ENCODE measurements around the gene FHIT. TPM values are rescaled to one million over a fixed set of nuclear protein-coding genes. Genes with fewer than 3 reads are reported as not detected.
"Not testable (repeated sequence)": the region's sequence is repeated elsewhere in the genome, so short reads cannot be mapped to it uniquely, and the experiment has no call there.

Gene FHIT
- polyA plus RNA-seq, 1 of the 3 experiments (the other 2 are of a cell fraction), result 0.41 TPM

DNA sequence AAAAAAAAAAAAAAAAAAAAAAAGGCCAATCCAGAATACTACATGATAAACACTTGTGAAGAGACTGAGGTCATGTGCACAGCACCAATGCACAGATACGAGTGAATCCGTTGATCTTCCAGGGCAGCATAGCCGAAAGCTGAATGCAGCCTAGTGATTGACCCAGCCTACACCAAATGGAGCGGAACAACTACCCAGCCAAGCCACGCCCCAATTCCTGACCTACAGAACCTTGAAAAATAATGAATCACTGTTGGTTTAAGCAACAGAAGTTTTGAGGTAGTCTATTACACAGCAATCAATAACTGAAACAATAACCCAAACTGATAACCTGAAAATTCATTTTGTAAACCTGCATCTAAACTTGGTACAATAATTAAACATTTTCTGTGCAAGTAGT lies 361.0 kb downstream of the FHIT start (continued):
- TF ChIP-seq SMC3 (IDR thresholded peaks at IDR 0.05; ENCODE audit: low read depth, low read length) (no peak), TCF12 (IDR thresholded peaks at IDR 0.05) (no peak), RCOR1 (IDR thresholded peaks at IDR 0.05; ENCODE audit: low read length) (no peak)
- TF ChIP-seq, protein P1, sequence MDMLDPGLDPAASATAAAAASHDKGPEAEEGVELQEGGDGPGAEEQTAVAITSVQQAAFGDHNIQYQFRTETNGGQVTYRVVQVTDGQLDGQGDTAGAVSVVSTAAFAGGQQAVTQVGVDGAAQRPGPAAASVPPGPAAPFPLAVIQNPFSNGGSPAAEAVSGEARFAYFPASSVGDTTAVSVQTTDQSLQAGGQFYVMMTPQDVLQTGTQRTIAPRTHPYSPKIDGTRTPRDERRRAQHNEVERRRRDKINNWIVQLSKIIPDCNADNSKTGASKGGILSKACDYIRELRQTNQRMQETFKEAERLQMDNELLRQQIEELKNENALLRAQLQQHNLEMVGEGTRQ (IDR thresholded peaks at IDR 0.05; ENCODE audit: borderline replicate concordance, low read depth, low read length), result no peak
- TF ChIP-seq, protein P2, sequence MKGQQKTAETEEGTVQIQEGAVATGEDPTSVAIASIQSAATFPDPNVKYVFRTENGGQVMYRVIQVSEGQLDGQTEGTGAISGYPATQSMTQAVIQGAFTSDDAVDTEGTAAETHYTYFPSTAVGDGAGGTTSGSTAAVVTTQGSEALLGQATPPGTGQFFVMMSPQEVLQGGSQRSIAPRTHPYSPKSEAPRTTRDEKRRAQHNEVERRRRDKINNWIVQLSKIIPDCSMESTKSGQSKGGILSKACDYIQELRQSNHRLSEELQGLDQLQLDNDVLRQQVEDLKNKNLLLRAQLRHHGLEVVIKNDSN (IDR thresholded peaks at IDR 0.05; ENCODE audit: borderline replicate concordance, low read depth), result no peak

DNA sequence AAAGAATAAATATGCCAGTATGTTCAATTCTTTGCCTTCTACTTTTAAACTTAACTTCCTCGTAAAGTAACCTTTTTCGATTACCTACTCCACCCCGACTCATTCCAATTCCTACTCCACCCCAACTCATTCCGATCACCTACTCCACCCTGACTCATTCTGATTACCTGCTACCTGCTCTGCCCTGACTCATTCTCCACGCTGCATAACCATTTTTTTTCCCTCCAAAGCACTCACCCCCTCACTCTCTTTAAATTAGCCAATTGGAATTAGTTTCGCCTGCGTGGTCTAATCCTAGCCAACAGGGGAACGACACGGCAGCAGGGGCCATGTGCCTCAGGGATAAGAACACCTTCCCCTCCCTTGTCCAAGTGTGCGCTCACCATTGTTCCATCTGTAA lies 362.3 kb downstream of the FHIT start:
- H3K4me3 ChIP-seq (ENCODE audit: low read depth in 2 of 2, low read length in 1 of 2); H3K9me2 ChIP-seq; H3K4me2 ChIP-seq; H3K27me3 ChIP-seq (ENCODE audit: insufficient read depth); CTCF ChIA-PET; H3K27ac ChIP-seq (ENCODE audit: low read depth in 2 of 2, low read length in 1 of 2); H4K20me1 ChIP-seq (ENCODE audit: insufficient read depth); H3K9ac ChIP-seq; H3F3A ChIP-seq (replicated peaks; ENCODE audit: insufficient read depth); POLR2A ChIA-PET; H2AFZ ChIP-seq (ENCODE audit: low read depth); H3K4me1 ChIP-seq (ENCODE audit: control insufficient read depth in 1 of 2, insufficient read depth in 2 of 2, low read depth in 1 of 2, low read length in 1 of 2); H3K79me2 ChIP-seq (ENCODE audit: insufficient read depth); DNase-seq; H3K36me3 ChIP-seq (replicated peaks in 1 of 2; ENCODE audit: control insufficient read depth in 1 of 2, insufficient read depth in 2 of 2, low read length in 1 of 2); H3K9me3 ChIP-seq: not testable (repeated sequence)
- WGBS (ENCODE audit: low lambda C conversion rate), result 79% methylated on average over 10 of the region's 10 CpGs

DNA sequence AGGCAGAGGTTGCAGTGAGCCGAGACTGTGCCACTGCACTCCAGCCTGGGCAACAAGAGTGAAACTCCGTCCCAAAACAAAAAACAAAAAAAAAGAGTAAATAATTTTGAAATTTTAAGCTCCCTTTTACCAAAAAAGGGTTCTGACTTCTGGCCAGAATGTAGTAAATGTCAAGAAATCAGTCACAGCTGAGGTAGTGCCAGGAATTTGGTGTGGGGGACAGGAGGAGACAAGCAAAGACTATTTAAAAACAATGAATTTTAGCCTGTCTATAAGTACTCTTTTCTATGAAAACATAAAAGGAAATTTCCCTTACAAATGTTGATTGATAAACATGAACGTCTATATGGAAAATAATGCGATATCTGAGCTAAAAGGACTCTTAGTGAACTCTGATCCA lies 363.7 kb downstream of the FHIT start:
- TF ChIP-seq NFIC (IDR thresholded peaks at IDR 0.05; ENCODE audit: borderline replicate concordance) (no peak), RFX5 (IDR thresholded peaks at IDR 0.05; ENCODE audit: low read length) (no peak), SIN3A (IDR thresholded peaks at IDR 0.05; ENCODE audit: borderline replicate concordance, low read depth, low read length) (no peak), EP300 (IDR thresholded peaks at IDR 0.05; ENCODE audit: borderline replicate concordance in 1 of 2, low read depth in 1 of 2, low read length in 1 of 2) (no peak), SMC3 (IDR thresholded peaks at IDR 0.05; ENCODE audit: low read depth, low read length) (no peak), POLR2AphosphoS5 (IDR thresholded peaks at IDR 0.05; ENCODE audit: low read depth, low read length) (no peak), RXRA (IDR thresholded peaks at IDR 0.05; ENCODE audit: borderline replicate concordance, low read depth) (no peak), TCF12 (IDR thresholded peaks at IDR 0.05) (no peak), FOXM1 (IDR thresholded peaks at IDR 0.05; ENCODE audit: low read depth) (no peak), MXI1 (IDR thresholded peaks at IDR 0.05; ENCODE audit: low read depth, low read length) (no peak), RAD21 (IDR thresholded peaks at IDR 0.05; ENCODE audit: low read length) (no peak), RCOR1 (IDR thresholded peaks at IDR 0.05; ENCODE audit: low read length) (no peak), MEF2A (IDR thresholded peaks at IDR 0.05; ENCODE audit: borderline replicate concordance, low read depth) (no peak), CHD2 (IDR thresholded peaks at IDR 0.05; ENCODE audit: low read length, partially characterized antibody) (no peak), JUND (IDR thresholded peaks at IDR 0.05) (no peak), ELF1 (IDR thresholded peaks at IDR 0.05) (no peak), FOSL2 (IDR thresholded peaks at IDR 0.05; ENCODE audit: borderline replicate concordance, low read depth) (no peak)
- TF ChIP-seq, protein P1 (IDR thresholded peaks at IDR 0.05; ENCODE audit: borderline replicate concordance, low read depth, low read length), result no peak
- TF ChIP-seq, protein P3, sequence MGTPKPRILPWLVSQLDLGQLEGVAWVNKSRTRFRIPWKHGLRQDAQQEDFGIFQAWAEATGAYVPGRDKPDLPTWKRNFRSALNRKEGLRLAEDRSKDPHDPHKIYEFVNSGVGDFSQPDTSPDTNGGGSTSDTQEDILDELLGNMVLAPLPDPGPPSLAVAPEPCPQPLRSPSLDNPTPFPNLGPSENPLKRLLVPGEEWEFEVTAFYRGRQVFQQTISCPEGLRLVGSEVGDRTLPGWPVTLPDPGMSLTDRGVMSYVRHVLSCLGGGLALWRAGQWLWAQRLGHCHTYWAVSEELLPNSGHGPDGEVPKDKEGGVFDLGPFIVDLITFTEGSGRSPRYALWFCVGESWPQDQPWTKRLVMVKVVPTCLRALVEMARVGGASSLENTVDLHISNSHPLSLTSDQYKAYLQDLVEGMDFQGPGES (IDR thresholded peaks at IDR 0.05; ENCODE audit: low read depth, low read length), result no peak
- TF ChIP-seq, protein P4, sequence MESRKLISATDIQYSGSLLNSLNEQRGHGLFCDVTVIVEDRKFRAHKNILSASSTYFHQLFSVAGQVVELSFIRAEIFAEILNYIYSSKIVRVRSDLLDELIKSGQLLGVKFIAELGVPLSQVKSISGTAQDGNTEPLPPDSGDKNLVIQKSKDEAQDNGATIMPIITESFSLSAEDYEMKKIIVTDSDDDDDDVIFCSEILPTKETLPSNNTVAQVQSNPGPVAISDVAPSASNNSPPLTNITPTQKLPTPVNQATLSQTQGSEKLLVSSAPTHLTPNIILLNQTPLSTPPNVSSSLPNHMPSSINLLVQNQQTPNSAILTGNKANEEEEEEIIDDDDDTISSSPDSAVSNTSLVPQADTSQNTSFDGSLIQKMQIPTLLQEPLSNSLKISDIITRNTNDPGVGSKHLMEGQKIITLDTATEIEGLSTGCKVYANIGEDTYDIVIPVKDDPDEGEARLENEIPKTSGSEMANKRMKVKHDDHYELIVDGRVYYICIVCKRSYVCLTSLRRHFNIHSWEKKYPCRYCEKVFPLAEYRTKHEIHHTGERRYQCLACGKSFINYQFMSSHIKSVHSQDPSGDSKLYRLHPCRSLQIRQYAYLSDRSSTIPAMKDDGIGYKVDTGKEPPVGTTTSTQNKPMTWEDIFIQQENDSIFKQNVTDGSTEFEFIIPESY (IDR thresholded peaks at IDR 0.05; ENCODE audit: borderline replicate concordance, low read depth), result no peak
- H3K36me3 ChIP-seq (replicated peaks in 1 of 2; ENCODE audit: control insufficient read depth in 1 of 2, insufficient read depth in 2 of 2, low read length in 1 of 2), result no peaks in the 10 kb centered on the region
- no peaks in the 10 kb centered on the region for H3K27me3 ChIP-seq (ENCODE audit: insufficient read depth)
- H3F3A ChIP-seq (replicated peaks; ENCODE audit: insufficient read depth), result no peaks in the 10 kb centered on the region
- ChIA-PET CTCF (no interaction called here), POLR2A (no interaction called here)
- no peak for DNase-seq
- H3K4me1 ChIP-seq (ENCODE audit: control insufficient read depth in 1 of 2, insufficient read depth in 2 of 2, low read depth in 1 of 2, low read length in 1 of 2), result no peaks in the 10 kb centered on the region
- no peak overlapping the region for H3K27ac ChIP-seq (ENCODE audit: low read depth in 2 of 2, low read length in 1 of 2)
- no peak overlapping the region for H3K9ac ChIP-seq
- H2AFZ ChIP-seq (ENCODE audit: low read depth), result no peak overlapping the region
- H3K9me3 ChIP-seq, result no peaks in the 10 kb centered on the region
- H3K79me2 ChIP-seq (ENCODE audit: insufficient read depth), result no peaks in the 10 kb centered on the region
- WGBS (ENCODE audit: low lambda C conversion rate), result 67% methylated on average over 4 of the region's 4 CpGs
- no peak overlapping the region for H3K4me3 ChIP-seq (ENCODE audit: low read depth in 2 of 2, low read length in 1 of 2)
- H4K20me1 ChIP-seq (ENCODE audit: insufficient read depth), result no peaks in the 10 kb centered on the region
- H3K9me2 ChIP-seq, result no peaks in the 10 kb centered on the region
- H3K4me2 ChIP-seq, result no peak overlapping the region
